Prostate gland (tissue), 2 donors: Measurements from ENCODE around the gene MED13. TPM values are rescaled to one million over a fixed set of nuclear protein-coding genes. Genes with fewer than 3 reads are reported as not detected.

Experiments
- DNase-seq: peaks from one replicate; pipeline ENCODE4 v3.0.0-alpha.2; 2019; ENCODE audit warnings: low spot score
- H3K27ac ChIP-seq, 2 donors: fragments of 200-600 bp; sonication (generic); 2 replicates each; pipeline ENCODE4 v1.5.1; 2017 to 2019
- H3K27me3 ChIP-seq: fragments of 200-600 bp; sonication (generic); replicated peaks from 2 replicates; pipeline ENCODE4 v1.5.1; 2019; ENCODE audit not compliant: insufficient read depth
- H3K36me3 ChIP-seq, 2 donors: fragments of 200-600 bp; sonication (generic); 1 replicate in 1 of 2; 2 replicates in 1 of 2; pipeline versions ENCODE4 v1.5.1 to v1.8.1; 2017 to 2019
- H3K4me1 ChIP-seq: fragments of 200-600 bp; sonication (generic); replicated peaks from 2 replicates; pipeline ENCODE4 v1.5.1; 2019
- H3K4me3 ChIP-seq, 2 donors: fragments of 200-600 bp; sonication (generic); 2 replicates each; pipeline ENCODE4 v1.5.1; 2017 to 2019
- H3K9me3 ChIP-seq: fragments of 200-600 bp; sonication (generic); 2 replicates; pipeline ENCODE4 v1.5.1; 2017
- POLR2A ChIP-seq: fragments of 450-650 bp; IDR thresholded peaks from one replicate; pipeline ENCODE4 v1.6.1; 2016; ENCODE audit warnings: antibody characterized with exemption, mild to moderate bottlenecking
- POLR2AphosphoS5 ChIP-seq: sonication (generic); formaldehyde crosslinking; IDR thresholded peaks from one replicate; pipeline ENCODE4 v1.6.1; 2017; ENCODE audit warnings: antibody characterized with exemption
- WGBS: methylation state at CpG from one replicate; pipeline ENCODE4 v1.1.5; 2018; 5-methylcytosine and 5-hydroxymethylcytosine counted together
- intact Hi-C: fragments of 100-400 bp; cut with DNase I; formaldehyde crosslinking; loops from one replicate; pipeline ENCODE4 v1.14.2; 2022
- total RNA-seq, 2 donors: library from RNA; depleted of rRNA; stranded (reverse); fragments of >200 nt; gene quantifications; one replicate each; pipeline ENCODE4 v1.1.0, GENCODE V29; 2016
- TF ChIP-seq, protein P1 (sequence below), 4 experiments: fragments of 200-600 bp in 2 of 4; fragments of 450-650 bp in 2 of 4; sonication (generic) in 2 of 4; IDR thresholded peaks; 1 replicate in 3 of 4; 2 replicates in 1 of 4; pipeline ENCODE4 v1.5.1; 2016 to 2019; ENCODE audit warnings: antibody characterized with exemption in 4 of 4, mild to moderate bottlenecking in 2 of 4, moderate library complexity in 2 of 4

MED13 gene
- total RNA-seq, 2 donors from 2014 or later: 45.4 to 72.1 TPM

- no peaks in the 10 kb centered on the region for H3K4me1 ChIP-seq
- H3K27me3 ChIP-seq: no peaks in the 10 kb centered on the region
- TF ChIP-seq POLR2A (no peak), POLR2AphosphoS5 (no peak)
- TF ChIP-seq, protein P1, sequence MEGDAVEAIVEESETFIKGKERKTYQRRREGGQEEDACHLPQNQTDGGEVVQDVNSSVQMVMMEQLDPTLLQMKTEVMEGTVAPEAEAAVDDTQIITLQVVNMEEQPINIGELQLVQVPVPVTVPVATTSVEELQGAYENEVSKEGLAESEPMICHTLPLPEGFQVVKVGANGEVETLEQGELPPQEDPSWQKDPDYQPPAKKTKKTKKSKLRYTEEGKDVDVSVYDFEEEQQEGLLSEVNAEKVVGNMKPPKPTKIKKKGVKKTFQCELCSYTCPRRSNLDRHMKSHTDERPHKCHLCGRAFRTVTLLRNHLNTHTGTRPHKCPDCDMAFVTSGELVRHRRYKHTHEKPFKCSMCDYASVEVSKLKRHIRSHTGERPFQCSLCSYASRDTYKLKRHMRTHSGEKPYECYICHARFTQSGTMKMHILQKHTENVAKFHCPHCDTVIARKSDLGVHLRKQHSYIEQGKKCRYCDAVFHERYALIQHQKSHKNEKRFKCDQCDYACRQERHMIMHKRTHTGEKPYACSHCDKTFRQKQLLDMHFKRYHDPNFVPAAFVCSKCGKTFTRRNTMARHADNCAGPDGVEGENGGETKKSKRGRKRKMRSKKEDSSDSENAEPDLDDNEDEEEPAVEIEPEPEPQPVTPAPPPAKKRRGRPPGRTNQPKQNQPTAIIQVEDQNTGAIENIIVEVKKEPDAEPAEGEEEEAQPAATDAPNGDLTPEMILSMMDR (IDR thresholded peaks at IDR 0.05): no peak
- no peak overlapping the region for H3K4me3 ChIP-seq
- H3K36me3 ChIP-seq: no peaks in the 10 kb centered on the region
- H3K27ac ChIP-seq: no peak overlapping the region
- intact Hi-C loops: no loop called here
- H3K9me3 ChIP-seq: no peaks in the 10 kb centered on the region
- DNase-seq: no peak
Observed at GRCh38 chr17:62101090-62101489, 36.0 kb upstream of the MED13 start.

GRCh38 chr17:62100055-62100454 lies 35.0 kb upstream of the MED13 start:
- 94% methylated on average over 1 of the region's 1 CpG for WGBS
- intact Hi-C loops: no loop called here
- TF ChIP-seq POLR2AphosphoS5 (no peak), POLR2A (no peak)
- TF ChIP-seq, protein P1 (IDR thresholded peaks at IDR 0.05): no peak

DNA sequence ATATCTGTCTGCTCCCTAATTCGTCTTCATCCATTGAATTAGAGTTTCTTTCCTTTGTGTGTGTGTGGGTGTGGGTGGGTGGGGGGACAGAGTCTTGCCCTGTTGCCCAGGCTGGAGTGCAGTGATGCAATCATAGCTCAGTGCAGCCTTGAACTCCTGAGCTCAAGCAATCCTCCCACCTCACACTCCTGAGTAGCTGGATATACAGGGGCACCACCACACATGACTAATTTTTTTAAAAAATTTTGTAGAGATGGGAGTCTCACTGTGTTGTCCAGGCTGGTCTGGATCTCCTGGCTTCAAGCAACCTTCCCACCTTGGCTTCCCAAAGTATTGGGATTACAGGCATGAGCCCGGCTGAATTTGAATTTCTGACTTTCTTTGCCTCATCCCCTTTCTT lies 34.5 kb upstream of the MED13 start:
- intact Hi-C loops: no loop called here
- 89% methylated on average over 2 of the region's 2 CpGs for WGBS
- H3K27me3 ChIP-seq: no peaks in the 10 kb centered on the region
- H3K9me3 ChIP-seq: no peaks in the 10 kb centered on the region
- no peak overlapping the region for H3K4me3 ChIP-seq
- no peaks in the 10 kb centered on the region for H3K4me1 ChIP-seq
- no peaks in the 10 kb centered on the region for H3K36me3 ChIP-seq
- no peak for DNase-seq
- no peak overlapping the region for H3K27ac ChIP-seq
- no peak for TF ChIP-seq POLR2A
- no peak for TF ChIP-seq POLR2AphosphoS5
- TF ChIP-seq, protein P1 (IDR thresholded peaks at IDR 0.05): no peak

More at GRCh38 chr17:62100055-62100454, 35.0 kb upstream of the MED13 start:
- no peaks in the 10 kb centered on the region for H3K27me3 ChIP-seq
- H3K9me3 ChIP-seq: no peaks in the 10 kb centered on the region
- H3K4me1 ChIP-seq: no peaks in the 10 kb centered on the region
- H3K4me3 ChIP-seq: no peak overlapping the region
- DNase-seq: no peak
- H3K36me3 ChIP-seq: no peaks in the 10 kb centered on the region
- no peak overlapping the region for H3K27ac ChIP-seq

GRCh38 chr17:62098623-62099231 lies 33.6 kb upstream of the MED13 start:
- H3K4me3 ChIP-seq: no peak overlapping the region
- 94% methylated on average over 4 of the region's 4 CpGs for WGBS
- no peaks in the 10 kb centered on the region for H3K4me1 ChIP-seq
- H3K36me3 ChIP-seq: no peaks in the 10 kb centered on the region
- H3K27me3 ChIP-seq: no peaks in the 10 kb centered on the region
- no peak for TF ChIP-seq POLR2A
- TF ChIP-seq, protein P1 (IDR thresholded peaks at IDR 0.05): no peak
- no peak for TF ChIP-seq POLR2AphosphoS5
- no peak for DNase-seq
- H3K9me3 ChIP-seq: no peaks in the 10 kb centered on the region
- intact Hi-C loops: no loop called here
- H3K27ac ChIP-seq: no peak overlapping the region

GRCh38 chr17:62096401-62096670 lies 31.3 kb upstream of the MED13 start:
- no peaks in the 10 kb centered on the region for H3K9me3 ChIP-seq
- intact Hi-C loops: no loop called here
- H3K36me3 ChIP-seq: no peaks in the 10 kb centered on the region
- TF ChIP-seq POLR2AphosphoS5 (no peak), POLR2A (no peak)
- TF ChIP-seq, protein P1 (IDR thresholded peaks at IDR 0.05): no peak
- H3K27ac ChIP-seq: no peak overlapping the region
- no peak overlapping the region for H3K4me3 ChIP-seq
- H3K4me1 ChIP-seq: no peaks in the 10 kb centered on the region
- no peaks in the 10 kb centered on the region for H3K27me3 ChIP-seq
- DNase-seq: no peak
- 98% methylated on average over 3 of the region's 3 CpGs for WGBS
